GM13976 (cell line): ENCODE data around the gene ALG11.
"Not testable (repeated sequence)": the region's sequence is repeated elsewhere in the genome, so short reads cannot be mapped to it uniquely, and the experiment has no call there.

Source experiments
- DNase-seq: peaks from one replicate; pipeline ENCODE4 v3.0.0; 2012; ENCODE audit warnings: low spot score
- in situ Hi-C: fragments of 300-500 bp; cut with MboI; formaldehyde crosslinking; loops from one replicate; pipeline ENCODE4 v1.12.0; 2022; ENCODE audit warnings: low sequenced_read_pairs, mixed read lengths, inconsistent platforms; ENCODE audit not compliant: unreplicated experiment
- TF ChIP-seq, protein P1 (sequence below): IDR thresholded peaks from 2 replicates; pipeline ENCODE4 v1.5.1; 2012; ENCODE audit warnings: borderline replicate concordance, mild to moderate bottlenecking; ENCODE audit not compliant: insufficient read depth; ENCODE audit errors: extremely low read depth, missing control alignments, control extremely low read depth

Gene ALG11

GRCh38 chr13:51976423-51976822 is 35.8 kb upstream of the ALG11 start:
- in situ Hi-C loops: no loop called here
- DNase-seq: no peak

GRCh38 chr13:51976890-51977289 is 35.3 kb upstream of the ALG11 start:
- no peak for DNase-seq
- TF ChIP-seq, protein P1, sequence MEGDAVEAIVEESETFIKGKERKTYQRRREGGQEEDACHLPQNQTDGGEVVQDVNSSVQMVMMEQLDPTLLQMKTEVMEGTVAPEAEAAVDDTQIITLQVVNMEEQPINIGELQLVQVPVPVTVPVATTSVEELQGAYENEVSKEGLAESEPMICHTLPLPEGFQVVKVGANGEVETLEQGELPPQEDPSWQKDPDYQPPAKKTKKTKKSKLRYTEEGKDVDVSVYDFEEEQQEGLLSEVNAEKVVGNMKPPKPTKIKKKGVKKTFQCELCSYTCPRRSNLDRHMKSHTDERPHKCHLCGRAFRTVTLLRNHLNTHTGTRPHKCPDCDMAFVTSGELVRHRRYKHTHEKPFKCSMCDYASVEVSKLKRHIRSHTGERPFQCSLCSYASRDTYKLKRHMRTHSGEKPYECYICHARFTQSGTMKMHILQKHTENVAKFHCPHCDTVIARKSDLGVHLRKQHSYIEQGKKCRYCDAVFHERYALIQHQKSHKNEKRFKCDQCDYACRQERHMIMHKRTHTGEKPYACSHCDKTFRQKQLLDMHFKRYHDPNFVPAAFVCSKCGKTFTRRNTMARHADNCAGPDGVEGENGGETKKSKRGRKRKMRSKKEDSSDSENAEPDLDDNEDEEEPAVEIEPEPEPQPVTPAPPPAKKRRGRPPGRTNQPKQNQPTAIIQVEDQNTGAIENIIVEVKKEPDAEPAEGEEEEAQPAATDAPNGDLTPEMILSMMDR: no peak
- in situ Hi-C loops: no loop called here

More at GRCh38 chr13:51976423-51976822, 35.8 kb upstream of the ALG11 start:
- TF ChIP-seq, protein P1: no peak

- TF ChIP-seq, protein P1: no peak
- in situ Hi-C loops: no loop called here
- DNase-seq: no peak
These were observed 34.6 kb upstream of the ALG11 start for GRCh38 chr13:51977625-51978024.

GRCh38 chr13:51978796-51979556 is 33.2 kb upstream of the ALG11 start:
- TF ChIP-seq, protein P1: no peak
- in situ Hi-C loops: no loop called here

GRCh38 chr13:51980908-51981307 is 31.3 kb upstream of the ALG11 start:
- in situ Hi-C loops: no loop called here
- DNase-seq: no peak

More at GRCh38 chr13:51978796-51979556, 33.2 kb upstream of the ALG11 start:
- no peak for DNase-seq

GRCh38 chr13:51981355-51981754 is 30.8 kb upstream of the ALG11 start:
- in situ Hi-C loops: no loop called here
- DNase-seq: no peak
- TF ChIP-seq, protein P1: no peak

More at GRCh38 chr13:51980908-51981307, 31.3 kb upstream of the ALG11 start:
- TF ChIP-seq, protein P1: no peak

DNA sequence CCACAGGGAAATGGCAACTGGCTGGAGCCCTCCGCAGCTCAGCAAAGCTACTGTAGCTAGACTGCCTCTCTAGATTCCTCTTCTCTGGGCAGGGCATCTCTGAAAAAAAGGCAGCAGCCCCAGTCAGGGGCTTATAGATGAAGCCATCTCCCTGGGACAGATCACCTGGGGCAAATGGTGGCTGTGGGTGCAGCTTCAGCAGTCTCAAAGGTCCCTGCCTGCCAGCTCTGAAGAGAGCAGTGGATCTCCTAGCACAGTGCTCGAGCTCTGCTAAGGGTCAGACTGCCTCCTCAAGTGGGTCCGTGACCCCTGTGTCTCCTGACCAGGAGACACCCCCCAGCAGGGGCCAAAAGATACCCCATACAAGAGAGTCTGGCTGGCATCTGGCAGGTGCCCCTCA is 28.9 kb upstream of the ALG11 start:
- in situ Hi-C loops: not testable (repeated sequence)

DNA sequence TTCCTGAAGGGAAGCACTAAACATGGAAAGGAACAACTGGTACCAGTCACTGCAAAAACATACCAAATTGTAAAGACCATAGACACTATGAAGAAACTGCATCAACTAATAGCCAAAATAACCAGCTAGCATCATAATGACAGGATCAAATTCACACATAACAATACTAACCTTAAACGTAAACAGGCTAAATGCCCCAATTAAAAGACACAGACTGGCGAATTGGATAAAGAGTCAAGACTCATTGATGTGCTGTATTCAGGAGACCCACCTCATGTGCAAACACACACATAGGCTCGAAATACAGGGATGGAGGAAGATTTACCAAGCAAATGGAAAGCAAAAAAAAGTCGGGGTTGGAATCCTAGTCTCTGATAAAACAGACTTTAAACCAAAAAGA is 27.3 kb upstream of the ALG11 start:
- DNase-seq, in situ Hi-C loops: not testable (repeated sequence)

More for the DNA sequence above, 28.9 kb upstream of the ALG11 start:
- DNase-seq: not testable (repeated sequence)
